GM13977 (cell line): Measurements from ENCODE around the gene NECTIN3.

Source experiments
- DNase-seq: peaks from one replicate; pipeline ENCODE4 v3.0.0; 2012; ENCODE audit warnings: low spot score
- in situ Hi-C: fragments of 300-500 bp; cut with MboI; formaldehyde crosslinking; loops from one replicate; pipeline ENCODE4 v1.12.0; 2022; ENCODE audit warnings: low sequenced_read_pairs, low pct_unique_long_range_greater_than_20kb, mixed read lengths, inconsistent platforms; ENCODE audit not compliant: unreplicated experiment
- TF ChIP-seq, protein P1 (sequence below): IDR thresholded peaks from 2 replicates; pipeline ENCODE4 v1.5.1; 2012; ENCODE audit warnings: mild to moderate bottlenecking, control low read depth; ENCODE audit not compliant: insufficient read depth; ENCODE audit errors: extremely low read depth, missing control alignments

NECTIN3 gene

DNA sequence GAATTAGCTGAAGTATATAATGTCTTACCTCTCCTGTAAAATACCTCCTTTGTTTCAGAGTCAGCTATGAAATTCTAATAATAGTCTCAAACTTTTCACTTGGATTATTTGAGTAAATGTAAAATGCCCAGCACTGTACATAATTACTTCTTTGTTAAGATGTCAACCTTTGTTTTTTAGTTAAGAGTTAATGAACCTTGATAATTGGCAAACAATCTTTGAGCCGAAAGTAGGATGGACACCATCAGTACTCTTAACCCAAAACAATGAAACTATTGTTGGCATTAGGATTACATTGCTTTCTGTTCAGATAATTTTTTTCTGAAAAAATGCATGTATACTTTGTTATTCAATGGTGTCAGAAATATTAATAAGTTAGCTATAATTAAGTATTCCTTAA is 3.0 kb upstream of the NECTIN3 start:
- no peak for DNase-seq
- TF ChIP-seq, protein P1, sequence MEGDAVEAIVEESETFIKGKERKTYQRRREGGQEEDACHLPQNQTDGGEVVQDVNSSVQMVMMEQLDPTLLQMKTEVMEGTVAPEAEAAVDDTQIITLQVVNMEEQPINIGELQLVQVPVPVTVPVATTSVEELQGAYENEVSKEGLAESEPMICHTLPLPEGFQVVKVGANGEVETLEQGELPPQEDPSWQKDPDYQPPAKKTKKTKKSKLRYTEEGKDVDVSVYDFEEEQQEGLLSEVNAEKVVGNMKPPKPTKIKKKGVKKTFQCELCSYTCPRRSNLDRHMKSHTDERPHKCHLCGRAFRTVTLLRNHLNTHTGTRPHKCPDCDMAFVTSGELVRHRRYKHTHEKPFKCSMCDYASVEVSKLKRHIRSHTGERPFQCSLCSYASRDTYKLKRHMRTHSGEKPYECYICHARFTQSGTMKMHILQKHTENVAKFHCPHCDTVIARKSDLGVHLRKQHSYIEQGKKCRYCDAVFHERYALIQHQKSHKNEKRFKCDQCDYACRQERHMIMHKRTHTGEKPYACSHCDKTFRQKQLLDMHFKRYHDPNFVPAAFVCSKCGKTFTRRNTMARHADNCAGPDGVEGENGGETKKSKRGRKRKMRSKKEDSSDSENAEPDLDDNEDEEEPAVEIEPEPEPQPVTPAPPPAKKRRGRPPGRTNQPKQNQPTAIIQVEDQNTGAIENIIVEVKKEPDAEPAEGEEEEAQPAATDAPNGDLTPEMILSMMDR, result no peak
- in situ Hi-C loops, result no loop called here

DNA sequence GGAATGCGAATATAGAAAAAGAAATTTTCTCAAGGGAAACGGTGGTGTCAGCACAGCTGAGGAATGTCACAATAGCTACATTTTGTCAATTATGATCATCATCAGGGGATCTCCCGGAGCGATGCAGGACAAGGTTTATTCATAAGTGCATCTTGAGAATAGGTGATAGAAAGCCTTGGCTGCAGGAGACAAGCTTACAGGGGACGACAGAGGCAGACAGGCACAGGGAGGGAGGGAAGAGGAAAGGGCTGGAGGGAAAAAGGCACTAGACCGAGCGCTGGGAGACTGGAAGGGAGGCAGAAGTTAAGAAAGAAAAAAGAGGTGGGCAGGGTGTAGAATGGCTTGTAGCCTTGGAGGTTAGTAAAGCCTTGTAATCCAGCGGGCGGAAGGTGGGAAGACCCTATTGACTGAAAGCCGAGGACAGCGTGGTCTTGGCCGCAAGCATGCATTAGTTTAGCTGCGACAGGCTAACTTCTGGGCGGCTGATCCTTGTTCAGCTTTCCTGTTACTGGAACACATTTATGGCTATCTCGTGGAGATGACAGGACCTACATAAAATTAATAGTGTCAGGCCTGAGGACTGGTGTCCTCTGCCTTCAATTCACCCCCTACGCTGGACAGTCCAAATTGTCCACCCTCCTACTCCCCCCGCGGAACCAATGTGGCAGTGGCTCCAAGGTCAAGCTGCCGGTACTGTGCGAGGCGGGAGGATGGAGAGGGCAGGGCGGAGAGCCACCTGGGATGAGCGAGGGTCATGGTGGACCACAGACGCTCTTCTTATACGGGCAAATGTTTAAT is 1.4 kb upstream of the NECTIN3 start:
- no peak for DNase-seq
- in situ Hi-C loops, result no loop called here
- TF ChIP-seq, protein P1, result no peak

DNA sequence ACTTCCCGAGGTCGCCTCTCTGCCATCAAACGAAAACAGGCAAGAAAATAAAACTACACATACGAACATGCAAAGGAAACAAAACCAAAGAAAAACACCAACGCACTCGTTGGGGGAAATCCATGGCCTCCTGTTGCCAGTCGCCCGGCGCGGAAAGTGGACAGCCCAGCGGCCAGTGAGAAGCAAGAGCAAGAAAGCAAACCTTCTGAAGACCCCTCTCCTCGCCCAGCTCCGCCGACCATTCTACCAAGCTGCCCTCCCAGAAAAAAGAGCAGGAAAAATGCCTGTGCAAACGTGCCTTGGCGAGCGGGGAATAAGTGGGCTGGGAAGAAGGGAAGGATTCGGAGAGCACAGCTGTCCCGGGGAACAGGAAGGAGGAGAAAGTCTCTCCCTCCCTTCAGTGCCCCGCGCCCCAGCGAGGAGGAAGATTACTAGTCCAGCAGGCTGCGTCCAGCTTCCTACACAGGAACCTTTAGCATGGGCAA is 802 bp upstream of the NECTIN3 start:
- TF ChIP-seq, protein P1, result no peak
- in situ Hi-C loops, result no loop called here
- DNase-seq, result peak; percentile 20

DNA sequence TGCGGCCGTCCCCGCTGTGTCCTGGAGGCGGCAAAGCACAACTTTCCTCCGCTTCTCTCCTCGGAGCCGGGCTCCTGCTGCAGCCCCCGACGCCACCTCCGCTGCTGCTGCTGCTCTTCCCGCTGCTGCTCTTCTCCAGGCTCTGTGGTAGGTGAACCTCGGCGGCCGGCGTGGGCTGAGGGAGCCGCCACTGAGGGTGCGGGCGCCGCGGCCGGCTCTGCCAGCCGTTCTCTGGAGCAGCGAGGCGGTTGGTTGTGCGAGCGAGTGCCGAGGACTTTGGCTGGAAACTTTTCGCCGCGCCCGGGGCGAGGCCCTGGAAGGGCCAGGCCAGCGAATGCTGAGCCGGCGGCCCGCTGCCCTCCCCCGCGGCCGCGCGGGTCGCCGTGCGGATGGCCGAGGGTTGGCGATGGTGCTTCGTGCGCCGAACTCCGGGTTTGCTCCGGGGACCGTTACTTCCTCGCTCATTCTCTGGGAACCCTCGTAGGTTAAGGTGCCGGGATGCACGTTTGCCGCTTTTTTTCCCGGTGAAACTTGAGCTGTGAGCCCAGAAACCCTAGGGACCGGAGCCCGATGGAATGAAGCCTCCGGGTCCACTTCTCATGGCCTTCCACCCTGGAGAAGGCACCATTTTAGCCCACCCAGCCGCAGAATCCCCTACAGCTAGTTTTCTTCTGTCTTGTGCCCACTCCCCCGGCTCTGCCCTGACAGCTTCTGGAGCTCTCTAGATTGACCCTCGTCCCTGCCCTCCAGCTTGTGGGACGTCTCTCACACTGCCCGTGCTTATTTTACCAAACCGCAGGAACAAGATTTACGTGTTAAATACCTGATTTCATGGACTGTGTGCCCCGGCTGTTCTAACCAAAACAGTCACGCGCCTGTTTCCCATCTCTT is 660 bp downstream of the NECTIN3 start:
- in situ Hi-C loops, result no loop called here
- no peak for DNase-seq
- TF ChIP-seq, protein P1, result no peak

DNA sequence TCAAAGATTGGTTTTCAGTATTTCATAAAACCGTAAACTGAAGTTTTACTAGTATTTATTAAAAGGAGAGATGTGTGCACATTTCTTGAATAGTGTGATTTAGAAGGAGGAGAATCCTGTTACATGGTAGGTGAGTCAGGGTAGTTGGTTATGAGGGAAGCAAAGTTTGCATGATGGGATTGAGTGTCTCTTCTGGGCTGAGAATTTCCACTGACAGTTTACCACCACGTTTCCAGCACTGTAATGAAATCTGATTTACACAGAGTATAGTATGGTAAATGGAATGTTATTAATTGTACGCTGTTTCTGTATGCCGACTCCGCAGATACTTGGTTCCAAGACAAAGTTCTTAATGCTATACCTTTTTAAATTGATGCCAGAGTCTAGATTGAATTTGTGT is 1.6 kb downstream of the NECTIN3 start:
- in situ Hi-C loops, result no loop called here
- no peak for DNase-seq
- TF ChIP-seq, protein P1, result no peak

DNA sequence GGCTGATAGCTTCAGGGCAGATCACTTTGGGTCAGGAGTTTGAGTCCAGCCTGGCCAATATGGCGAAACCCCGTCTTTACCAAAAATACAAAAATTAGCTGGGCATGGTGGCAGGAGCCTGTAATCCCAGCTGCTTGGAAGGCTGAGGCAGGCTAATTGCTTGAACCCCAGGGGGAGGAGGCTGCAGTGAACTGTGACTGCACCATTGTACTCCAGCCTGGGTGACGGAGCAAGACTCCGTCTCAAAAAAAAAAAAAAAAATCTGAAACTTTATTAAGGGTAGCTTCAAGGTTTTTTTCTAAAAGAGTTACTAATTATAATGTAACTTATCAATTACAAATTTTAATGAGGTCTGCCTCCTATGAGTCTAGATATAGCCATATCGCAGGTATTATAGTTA is 5.1 kb downstream of the NECTIN3 start:
- TF ChIP-seq, protein P1, result no peak
- in situ Hi-C loops, result no loop called here
- no peak for DNase-seq
